Fibroblast of lung (primary cell): ENCODE measurements around the gene SLC6A4.

Experiments used
- EZH2 ChIP-seq: IDR thresholded peaks from 2 replicates; pipeline ENCODE4 v1.5.1; 2012; ENCODE audit warnings: low read length, control low read depth, mild to moderate bottlenecking; ENCODE audit errors: missing control alignments
- TF ChIP-seq, protein P1 (sequence below), 2 donors: IDR thresholded peaks in 1 of 2; conservative IDR thresholded peaks in 1 of 2; 1 replicate in 1 of 2; 2 replicates in 1 of 2; pipeline ENCODE4 v1.5.1; 2011 to 2012; ENCODE audit warnings: low read length in 2 of 2, control low read depth in 1 of 2, inconsistent platforms in 1 of 2, low read depth in 1 of 2, mild to moderate bottlenecking in 1 of 2

GRCh38 chr17:30219315-30219714 is 16.2 kb downstream of the SLC6A4 start:
- TF ChIP-seq, protein P1, sequence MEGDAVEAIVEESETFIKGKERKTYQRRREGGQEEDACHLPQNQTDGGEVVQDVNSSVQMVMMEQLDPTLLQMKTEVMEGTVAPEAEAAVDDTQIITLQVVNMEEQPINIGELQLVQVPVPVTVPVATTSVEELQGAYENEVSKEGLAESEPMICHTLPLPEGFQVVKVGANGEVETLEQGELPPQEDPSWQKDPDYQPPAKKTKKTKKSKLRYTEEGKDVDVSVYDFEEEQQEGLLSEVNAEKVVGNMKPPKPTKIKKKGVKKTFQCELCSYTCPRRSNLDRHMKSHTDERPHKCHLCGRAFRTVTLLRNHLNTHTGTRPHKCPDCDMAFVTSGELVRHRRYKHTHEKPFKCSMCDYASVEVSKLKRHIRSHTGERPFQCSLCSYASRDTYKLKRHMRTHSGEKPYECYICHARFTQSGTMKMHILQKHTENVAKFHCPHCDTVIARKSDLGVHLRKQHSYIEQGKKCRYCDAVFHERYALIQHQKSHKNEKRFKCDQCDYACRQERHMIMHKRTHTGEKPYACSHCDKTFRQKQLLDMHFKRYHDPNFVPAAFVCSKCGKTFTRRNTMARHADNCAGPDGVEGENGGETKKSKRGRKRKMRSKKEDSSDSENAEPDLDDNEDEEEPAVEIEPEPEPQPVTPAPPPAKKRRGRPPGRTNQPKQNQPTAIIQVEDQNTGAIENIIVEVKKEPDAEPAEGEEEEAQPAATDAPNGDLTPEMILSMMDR (conservative IDR thresholded peaks at IDR 0.05 in 1 of 2, IDR thresholded peaks at IDR 0.05 in 1 of 2; ENCODE audit: low read depth in 1 of 2, low read length in 2 of 2) = no peak
- no peak for TF ChIP-seq EZH2
